Hepatocyte (in vitro differentiated cells): ENCODE measurements around the gene ID3. TPM values are rescaled to one million over a fixed set of nuclear protein-coding genes. Genes with fewer than 3 reads are reported as not detected.

Source experiments
- DNase-seq: peaks from one replicate; pipeline ENCODE4 v3.0.0-alpha.2; 2016; ENCODE audit warnings: low spot score
- H2AFZ ChIP-seq: fragments of 200-600 bp; sonication (generic); 2 replicates; pipeline ENCODE4 v1.6.0; 2016; ENCODE audit warnings: antibody characterized with exemption, mild to moderate bottlenecking
- H3K27ac ChIP-seq: fragments of 200-600 bp; sonication (generic); 2 replicates; pipeline ENCODE4 v1.5.1; 2016; ENCODE audit warnings: mild to moderate bottlenecking
- H3K27me3 ChIP-seq: fragments of 200-600 bp; sonication (generic); 2 replicates; pipeline ENCODE4 v1.6.1; 2016
- H3K36me3 ChIP-seq: fragments of 200-600 bp; sonication (generic); replicated peaks from 2 replicates; pipeline ENCODE4 v1.5.1; 2016; ENCODE audit warnings: low read depth; ENCODE audit not compliant: insufficient read depth
- H3K4me1 ChIP-seq: fragments of 200-600 bp; sonication (generic); 2 replicates; pipeline ENCODE4 v1.5.1; 2016; ENCODE audit warnings: mild to moderate bottlenecking, moderate library complexity; ENCODE audit not compliant: insufficient read depth
- H3K4me2 ChIP-seq: fragments of 200-600 bp; sonication (generic); 2 replicates; pipeline ENCODE4 v1.6.0; 2016
- H3K4me3 ChIP-seq: fragments of 200-600 bp; sonication (generic); 2 replicates; pipeline ENCODE4 v1.5.1; 2016; ENCODE audit warnings: mild to moderate bottlenecking
- H3K79me2 ChIP-seq: fragments of 200-600 bp; sonication (generic); 2 replicates; pipeline ENCODE4 v1.6.0; 2017; ENCODE audit warnings: mild to moderate bottlenecking
- H3K9me2 ChIP-seq: fragments of 200-600 bp; sonication (generic); replicated peaks from 2 replicates; pipeline ENCODE4 v1.6.0; 2017; ENCODE audit warnings: mild to moderate bottlenecking; ENCODE audit not compliant: insufficient read depth
- H3K9me3 ChIP-seq: fragments of 200-600 bp; sonication (generic); 2 replicates; pipeline ENCODE4 v1.5.1; 2016; ENCODE audit warnings: low read depth, mild to moderate bottlenecking
- H4K20me1 ChIP-seq: fragments of 200-600 bp; sonication (generic); 2 replicates; pipeline ENCODE4 v1.6.0; 2016; ENCODE audit warnings: mild to moderate bottlenecking; ENCODE audit not compliant: insufficient read depth, poor library complexity, severe bottlenecking
- EZH2 ChIP-seq: fragments of 200-600 bp; sonication (generic); IDR thresholded peaks from 2 replicates; pipeline ENCODE4 v1.6.1; 2016; ENCODE audit warnings: antibody characterized with exemption, mild to moderate bottlenecking, borderline replicate concordance
- EZH2phosphoT487 ChIP-seq: fragments of 200-600 bp; sonication (generic); IDR thresholded peaks from one replicate; pipeline ENCODE4 v1.6.1; 2018; ENCODE audit warnings: antibody characterized with exemption, mild to moderate bottlenecking, low read depth, moderate library complexity; ENCODE audit not compliant: unreplicated experiment, severe bottlenecking
- WGBS: methylation state at CpG from one replicate; pipeline ENCODE4 v1.1.6; 2016; ENCODE audit warnings: low lambda C conversion rate; ENCODE audit errors: missing lambda C conversion rate; 5-methylcytosine and 5-hydroxymethylcytosine counted together
- polyA plus RNA-seq: library from polyadenylated mRNA; unstranded; fragments of >200 nt; fragmentation: Nextera tagmentation; extraction: Ambion mirVana; gene quantifications from 2 replicates; pipeline ENCODE4 v1.2.1, GENCODE V29; 2016
- total RNA-seq: library from RNA; depleted of rRNA; stranded (reverse); fragments of >200 nt; gene quantifications from 2 replicates; pipeline ENCODE4 v1.2.3, GENCODE V29; 2014
- TF ChIP-seq, protein P1 (sequence below): fragments of 200-600 bp; sonication (generic); IDR thresholded peaks from 2 replicates; pipeline ENCODE4 v1.5.1; 2016; ENCODE audit warnings: antibody characterized with exemption, mild to moderate bottlenecking; ENCODE audit not compliant: poor library complexity

The ID3 gene
- total and polyA plus RNA-seq, 2 experiments from 2014 or later = 155 to 314 TPM

DNA sequence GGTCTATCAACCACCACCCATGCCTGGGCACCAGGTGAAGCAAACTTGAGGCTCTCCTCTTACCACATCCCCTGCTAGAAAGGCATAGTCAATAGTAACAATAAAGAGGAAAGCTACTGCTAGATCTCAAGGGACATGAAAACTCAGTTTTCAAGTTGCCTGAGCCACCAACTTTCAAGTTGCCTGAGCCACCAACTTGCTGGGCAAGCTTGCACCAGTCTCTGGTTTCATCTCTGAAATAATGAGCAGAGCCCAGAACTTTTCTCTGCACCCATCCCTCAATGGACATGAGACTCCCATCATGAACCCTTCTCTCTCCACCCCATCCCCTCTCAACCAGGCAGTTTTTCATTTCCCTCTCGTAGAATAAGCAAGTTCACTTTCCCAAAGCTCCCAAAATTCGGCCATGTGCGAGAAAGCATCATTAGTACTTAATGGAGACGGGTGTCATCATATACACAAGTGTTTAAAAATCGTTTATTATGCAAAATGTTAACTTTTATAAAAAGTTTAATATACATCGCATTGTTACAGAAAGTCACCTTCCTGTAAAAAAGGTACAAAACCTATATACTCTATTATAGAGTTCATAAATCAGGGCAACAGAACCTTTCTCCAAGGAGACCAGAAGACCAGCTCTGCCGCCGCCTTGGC is 1.7 kb downstream of the ID3 start:
- peaks cover 60% of the 10 kb centered on the region for H3K4me1 ChIP-seq
- TF ChIP-seq, protein P1, sequence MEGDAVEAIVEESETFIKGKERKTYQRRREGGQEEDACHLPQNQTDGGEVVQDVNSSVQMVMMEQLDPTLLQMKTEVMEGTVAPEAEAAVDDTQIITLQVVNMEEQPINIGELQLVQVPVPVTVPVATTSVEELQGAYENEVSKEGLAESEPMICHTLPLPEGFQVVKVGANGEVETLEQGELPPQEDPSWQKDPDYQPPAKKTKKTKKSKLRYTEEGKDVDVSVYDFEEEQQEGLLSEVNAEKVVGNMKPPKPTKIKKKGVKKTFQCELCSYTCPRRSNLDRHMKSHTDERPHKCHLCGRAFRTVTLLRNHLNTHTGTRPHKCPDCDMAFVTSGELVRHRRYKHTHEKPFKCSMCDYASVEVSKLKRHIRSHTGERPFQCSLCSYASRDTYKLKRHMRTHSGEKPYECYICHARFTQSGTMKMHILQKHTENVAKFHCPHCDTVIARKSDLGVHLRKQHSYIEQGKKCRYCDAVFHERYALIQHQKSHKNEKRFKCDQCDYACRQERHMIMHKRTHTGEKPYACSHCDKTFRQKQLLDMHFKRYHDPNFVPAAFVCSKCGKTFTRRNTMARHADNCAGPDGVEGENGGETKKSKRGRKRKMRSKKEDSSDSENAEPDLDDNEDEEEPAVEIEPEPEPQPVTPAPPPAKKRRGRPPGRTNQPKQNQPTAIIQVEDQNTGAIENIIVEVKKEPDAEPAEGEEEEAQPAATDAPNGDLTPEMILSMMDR = no peak
- TF ChIP-seq EZH2phosphoT487 = no peak
- no peak for TF ChIP-seq EZH2

DNA sequence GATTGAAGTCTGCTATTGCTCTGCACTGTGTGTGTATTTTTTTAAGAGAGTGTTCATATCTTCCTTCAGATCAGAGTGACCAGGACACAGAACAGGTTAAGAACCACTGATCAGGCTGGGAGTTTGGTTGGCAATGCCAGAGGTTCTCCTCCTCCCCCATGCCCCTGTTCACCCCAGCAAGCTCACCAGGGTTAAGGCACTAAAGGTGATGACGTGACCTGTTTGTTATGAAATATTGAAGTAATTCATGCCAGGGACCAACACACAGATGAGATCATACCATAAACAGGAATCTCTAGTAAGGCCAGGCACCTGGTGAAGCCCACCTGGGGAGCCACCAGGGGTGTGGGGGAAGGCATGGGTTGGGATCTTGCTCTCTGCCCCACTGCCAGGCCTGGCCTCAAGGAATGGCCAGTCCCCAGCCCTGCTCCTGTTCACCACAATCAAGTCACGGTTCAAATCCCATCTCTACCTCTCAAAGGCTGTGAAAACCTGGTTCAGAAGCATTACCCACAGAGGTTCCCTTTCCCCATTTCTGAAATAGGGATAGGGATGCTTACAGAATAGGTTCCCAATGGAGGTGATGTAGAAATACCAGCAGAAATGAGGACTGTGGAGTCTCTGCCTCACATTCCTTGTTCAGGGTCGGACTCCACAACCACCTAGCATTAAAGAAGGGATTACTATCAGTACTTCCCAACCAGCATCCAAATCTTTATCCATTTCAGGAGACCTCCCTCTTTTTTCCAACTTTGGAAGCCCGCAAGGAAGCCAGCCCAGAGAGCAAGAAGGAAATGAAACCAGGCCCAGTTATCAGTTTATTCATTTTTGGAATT is 2.4 kb downstream of the ID3 start:
- peak overlapping the region; percentile 68 for H3K4me3 ChIP-seq
- H3K79me2 ChIP-seq = peaks cover 24% of the 10 kb centered on the region
- 41% methylated on average over 4 of the region's 4 CpGs for WGBS
- TF ChIP-seq, protein P1 = no peak
- TF ChIP-seq EZH2 (no peak), EZH2phosphoT487 (no peak)
- no peak for DNase-seq
- no peak overlapping the region for H2AFZ ChIP-seq
- no peaks in the 10 kb centered on the region for H3K9me3 ChIP-seq
- H3K27ac ChIP-seq = peak overlapping the region; percentile 97
- no peaks in the 10 kb centered on the region for H3K36me3 ChIP-seq
- no peaks in the 10 kb centered on the region for H3K27me3 ChIP-seq
- H3K4me2 ChIP-seq = peak overlapping the region; percentile 83
- H3K4me1 ChIP-seq = peaks cover 60% of the 10 kb centered on the region
- peaks cover 6% of the 10 kb centered on the region for H4K20me1 ChIP-seq
- H3K9me2 ChIP-seq = no peaks in the 10 kb centered on the region

More for the DNA sequence above, 1.7 kb downstream of the ID3 start:
- H3K27me3 ChIP-seq = no peaks in the 10 kb centered on the region
- 11% methylated on average over 8 of the region's 8 CpGs for WGBS
- H2AFZ ChIP-seq = no peak overlapping the region
- peak overlapping the region; percentile 97 for H3K27ac ChIP-seq
- H4K20me1 ChIP-seq = peaks cover 6% of the 10 kb centered on the region
- H3K4me3 ChIP-seq = peak overlapping the region; percentile 68
- no peak for DNase-seq
- no peaks in the 10 kb centered on the region for H3K9me3 ChIP-seq
- peaks cover 24% of the 10 kb centered on the region for H3K79me2 ChIP-seq
- H3K4me2 ChIP-seq = peak overlapping the region; percentile 83
- no peaks in the 10 kb centered on the region for H3K9me2 ChIP-seq
- H3K36me3 ChIP-seq = no peaks in the 10 kb centered on the region

DNA sequence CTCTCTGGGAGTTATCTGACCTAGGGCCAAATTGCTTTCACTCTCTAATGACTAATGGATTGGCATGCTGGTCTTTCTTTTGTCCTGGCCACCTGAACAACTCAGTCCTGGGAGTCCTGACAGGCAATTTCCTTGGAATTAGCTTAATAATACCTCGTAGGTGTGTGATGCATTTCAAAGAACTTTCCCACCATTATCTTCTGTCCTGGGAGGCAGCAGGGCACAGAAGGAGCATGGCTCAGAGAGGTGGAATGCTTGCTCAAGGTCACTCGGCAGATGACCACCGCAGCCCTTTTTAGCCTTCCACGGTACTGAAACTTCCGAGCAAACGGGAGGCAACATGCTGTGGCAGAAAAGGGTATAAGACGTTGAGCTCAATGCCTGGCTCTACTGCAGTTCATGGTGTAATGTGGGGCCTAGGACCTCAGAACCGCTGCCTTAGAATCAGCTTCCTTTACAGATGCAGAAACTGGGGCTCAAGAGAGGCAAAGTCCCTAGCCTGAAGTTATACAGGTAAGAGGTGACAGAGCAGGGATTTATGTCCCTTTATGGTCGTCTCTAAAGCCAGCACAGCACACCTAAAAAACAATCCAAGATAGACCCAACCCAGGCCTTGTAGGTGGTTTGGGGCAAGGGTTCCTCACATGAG is 3.2 kb downstream of the ID3 start:
- H3K36me3 ChIP-seq = no peaks in the 10 kb centered on the region
- peak overlapping the region; percentile 83 for H3K4me2 ChIP-seq
- H3K4me1 ChIP-seq = peaks cover 53% of the 10 kb centered on the region
- WGBS = 10% methylated on average over 9 of the region's 9 CpGs
- TF ChIP-seq EZH2phosphoT487 (no peak), EZH2 (no peak)
- TF ChIP-seq, protein P1 = no peak
- peaks cover 6% of the 10 kb centered on the region for H4K20me1 ChIP-seq
- H3K9me2 ChIP-seq = no peaks in the 10 kb centered on the region
- no peak overlapping the region for H2AFZ ChIP-seq
- peak overlapping the region; percentile 97 for H3K27ac ChIP-seq
- H3K79me2 ChIP-seq = peaks cover 24% of the 10 kb centered on the region
- no peak overlapping the region for H3K4me3 ChIP-seq
- no peaks in the 10 kb centered on the region for H3K9me3 ChIP-seq
- no peaks in the 10 kb centered on the region for H3K27me3 ChIP-seq
- DNase-seq = peak; percentile 62
